H1 (cell line): ENCODE data around the gene RNF224. TPM values are rescaled to one million over a fixed set of nuclear protein-coding genes. Genes with fewer than 3 reads are reported as not detected.

ENCODE experiments used
- CTCF ChIA-PET: fragments of 300-600 bp; sonication (Branson Sonifier 250); formaldehyde crosslinking; loops from one replicate; lab custom pipeline; 2021; ENCODE audit not compliant: partially characterized antibody; lab: Charles Lee
- POLR2A ChIA-PET: fragments of 300-600 bp; sonication (Branson Sonifier 250); formaldehyde crosslinking; loops from one replicate; lab custom pipeline; 2021; ENCODE audit warnings: inconsistent platforms; ENCODE audit not compliant: partially characterized antibody; lab: Charles Lee
- DNase-seq, 2 experiments: peaks; one replicate each; pipeline versions ENCODE4 v3.0.0 to v3.0.0-alpha.2; 2010 to 2022; ENCODE audit warnings: low spot score in 2 of 2, low read depth in 1 of 2, mixed read lengths in 1 of 2
- FAIRE-seq: peaks from 2 replicates; lab custom pipeline; 2011; peaks lifted over from hg19 to GRCh38; lab: Jason Lieb, UNC
- H2AFZ ChIP-seq: 2 replicates; pipeline ENCODE4 v1.8.1; 2012; ENCODE audit warnings: low read length, inconsistent platforms
- H2AK5ac ChIP-seq: 2 replicates; pipeline ENCODE4 v1.6.1; 2013; ENCODE audit warnings: low read depth, low read length
- H2BK120ac ChIP-seq: replicated peaks from 2 replicates; pipeline ENCODE3; 2013; ENCODE audit warnings: low read depth, low read length, inconsistent platforms
- H2BK12ac ChIP-seq: 2 replicates; pipeline ENCODE4 v1.6.1; 2013; ENCODE audit warnings: low read depth, low read length
- H2BK15ac ChIP-seq: 2 replicates; pipeline ENCODE4 v1.6.1; 2013; ENCODE audit warnings: low read length
- H2BK20ac ChIP-seq: 2 replicates; pipeline ENCODE4 v1.6.1; 2013; ENCODE audit warnings: low read length
- H2BK5ac ChIP-seq: 2 replicates; pipeline ENCODE4 v1.6.1; 2013; ENCODE audit warnings: low read depth, low read length
- H3K14ac ChIP-seq: 2 replicates; pipeline ENCODE4 v1.6.1; 2013; ENCODE audit warnings: inconsistent platforms; ENCODE audit not compliant: insufficient read length
- H3K18ac ChIP-seq: 2 replicates; pipeline ENCODE4 v1.6.1; 2013; ENCODE audit warnings: low read length; ENCODE audit errors: extremely low read depth
- H3K23ac ChIP-seq: 2 replicates; pipeline ENCODE4 v1.6.1; 2013; ENCODE audit warnings: inconsistent platforms; ENCODE audit not compliant: insufficient read length
- H3K23me2 ChIP-seq: 2 replicates; pipeline ENCODE4 v1.6.1; 2013; ENCODE audit warnings: low read depth, low read length
- H3K27ac ChIP-seq: 2 replicates; pipeline ENCODE4 v1.6.1; 2011; ENCODE audit warnings: low read depth, low read length, inconsistent platforms
- H3K27me3 ChIP-seq, 4 experiments: replicated peaks in 1 of 4; 1 replicate in 1 of 4; 2 replicates in 3 of 4; pipeline versions ENCODE4 v1.6.1 to v1.8.1; 2011 to 2013; ENCODE audit warnings: low read length in 3 of 4, mild to moderate bottlenecking in 3 of 4, inconsistent platforms in 2 of 4, mixed read lengths in 2 of 4, moderate library complexity in 1 of 4; ENCODE audit not compliant: control insufficient read depth in 3 of 4, insufficient read depth in 3 of 4; ENCODE audit errors: extremely low read depth in 1 of 4
- H3K36me3 ChIP-seq, 4 experiments: 2 replicates each; pipeline versions ENCODE4 v1.6.1 to v1.8.1; 2011 to 2013; ENCODE audit warnings: mild to moderate bottlenecking in 4 of 4, low read length in 3 of 4, moderate library complexity in 2 of 4, control low read depth in 1 of 4, inconsistent platforms in 1 of 4; ENCODE audit not compliant: insufficient read depth in 4 of 4, control insufficient read depth in 2 of 4
- H3K4ac ChIP-seq: replicated peaks from 2 replicates; pipeline ENCODE3; 2013; ENCODE audit warnings: low read length, low read depth, mixed read lengths, inconsistent platforms; ENCODE audit not compliant: insufficient read length
- H3K4me1 ChIP-seq, 4 experiments: replicated peaks in 1 of 4; 1 replicate in 1 of 4; 2 replicates in 3 of 4; pipeline versions ENCODE4 v1.6.1 to v1.8.1; 2011 to 2013; ENCODE audit warnings: low read length in 3 of 4, inconsistent platforms in 2 of 4, mixed read lengths in 1 of 4; ENCODE audit not compliant: insufficient read depth in 4 of 4, control insufficient read depth in 3 of 4
- H3K4me2 ChIP-seq, 2 experiments: 2 replicates each; pipeline versions ENCODE4 v1.6.1 to v1.8.1; 2011 to 2013; ENCODE audit warnings: low read depth in 2 of 2, low read length in 2 of 2, control low read depth in 1 of 2, inconsistent platforms in 1 of 2, mild to moderate bottlenecking in 1 of 2; ENCODE audit not compliant: insufficient read depth in 1 of 2
- H3K4me3 ChIP-seq, 4 experiments: fragments of 200-600, 300-600 bp in 1 of 4; sonication (generic), shearing (Covaris generic), sonication (Bioruptor Twin) in 1 of 4; 2 replicates each; pipeline versions ENCODE4 v1.5.1 to v1.8.1; 2011 to 2016; ENCODE audit warnings: low read length in 4 of 4, low read depth in 3 of 4, control low read depth in 2 of 4, inconsistent platforms in 2 of 4, mild to moderate bottlenecking in 2 of 4, mixed read lengths in 1 of 4, moderate library complexity in 1 of 4; ENCODE audit not compliant: insufficient read depth in 2 of 4; ENCODE audit errors: extremely low read depth in 1 of 4
- H3K56ac ChIP-seq: replicated peaks from 2 replicates; pipeline ENCODE3; 2013; ENCODE audit warnings: low read depth, mild to moderate bottlenecking, mixed read lengths, low read length, inconsistent platforms; ENCODE audit not compliant: insufficient read length
- H3K79me1 ChIP-seq: 2 replicates; pipeline ENCODE4 v1.6.1; 2013; ENCODE audit warnings: low read depth, low read length, control low read depth
- H3K79me2 ChIP-seq, 2 experiments: 2 replicates each; pipeline versions ENCODE4 v1.6.1 to v1.8.1; 2012 to 2013; ENCODE audit warnings: low read length in 2 of 2, mild to moderate bottlenecking in 2 of 2, inconsistent platforms in 1 of 2; ENCODE audit not compliant: insufficient read depth in 2 of 2, control insufficient read depth in 1 of 2
- H3K9ac ChIP-seq, 4 experiments: replicated peaks in 1 of 4; 1 replicate in 1 of 4; 2 replicates in 3 of 4; pipeline versions ENCODE4 v1.6.1 to v1.8.1; 2011 to 2013; ENCODE audit warnings: low read depth in 3 of 4, low read length in 3 of 4, control low read depth in 2 of 4, mild to moderate bottlenecking in 2 of 4, moderate library complexity in 2 of 4, inconsistent platforms in 1 of 4; ENCODE audit errors: extremely low read depth in 1 of 4
- H3K9me3 ChIP-seq, 2 experiments: 2 replicates each; pipeline versions ENCODE4 v1.6.1 to v1.8.1; 2012 to 2013; ENCODE audit warnings: mild to moderate bottlenecking in 2 of 2, moderate library complexity in 2 of 2, control low read depth in 1 of 2, inconsistent platforms in 1 of 2, low read depth in 1 of 2, low read length in 1 of 2, mixed read lengths in 1 of 2; ENCODE audit not compliant: insufficient read depth in 2 of 2
- H4K20me1 ChIP-seq, 2 experiments: replicated peaks in 1 of 2; 2 replicates each; pipeline versions ENCODE3 to v1.8.1; 2011 to 2013; ENCODE audit warnings: inconsistent platforms in 2 of 2, low read length in 2 of 2, mild to moderate bottlenecking in 1 of 2; ENCODE audit not compliant: insufficient read depth in 2 of 2, control insufficient read depth in 1 of 2
- H4K5ac ChIP-seq: 2 replicates; pipeline ENCODE4 v1.6.1; 2013; ENCODE audit warnings: low read length, low read depth, mixed read lengths, inconsistent platforms; ENCODE audit not compliant: insufficient read length
- H4K8ac ChIP-seq: 2 replicates; pipeline ENCODE4 v1.8.0; 2013; ENCODE audit warnings: mild to moderate bottlenecking, moderate library complexity, low read length, inconsistent platforms; ENCODE audit not compliant: insufficient read depth; ENCODE audit errors: extremely low read depth
- H4K91ac ChIP-seq: replicated peaks from 2 replicates; pipeline ENCODE3; 2013; ENCODE audit warnings: low read length, mixed read lengths, inconsistent platforms; ENCODE audit not compliant: insufficient read length
- BCL11A ChIP-seq, 2 experiments: IDR thresholded peaks; one replicate each; pipeline ENCODE4 v1.6.1; 2011; ENCODE audit warnings: low read depth in 2 of 2, low read length in 2 of 2, mild to moderate bottlenecking in 2 of 2
- CBX8 ChIP-seq: fragments of 300-800, 300-1000 bp; sonication (generic); IDR thresholded peaks from 2 replicates; pipeline ENCODE4 v1.7.1; 2016; ENCODE audit warnings: low read depth, low read length, borderline replicate concordance
- CTBP2 ChIP-seq: IDR thresholded peaks from 2 replicates; pipeline ENCODE4 v1.7.0; 2011; ENCODE audit warnings: borderline replicate concordance, mild to moderate bottlenecking, moderate library complexity, mixed read lengths, low read length; ENCODE audit not compliant: insufficient read depth, insufficient read length
- FOSL1 ChIP-seq: IDR thresholded peaks from 2 replicates; pipeline ENCODE4 v1.6.1; 2011; ENCODE audit warnings: mild to moderate bottlenecking, low read depth, low read length, moderate library complexity; ENCODE audit not compliant: insufficient read depth
- HDAC6 ChIP-seq: IDR thresholded peaks from one replicate; pipeline ENCODE4 v1.7.1; 2012; ENCODE audit warnings: low read depth, mild to moderate bottlenecking, inconsistent platforms, low read length, moderate library complexity
- POU5F1 ChIP-seq: IDR thresholded peaks from 2 replicates; pipeline ENCODE4 v1.6.1; 2011; ENCODE audit warnings: low read depth, mild to moderate bottlenecking, low read length, moderate library complexity
- RBBP5 ChIP-seq: IDR thresholded peaks from 2 replicates; pipeline ENCODE4 v1.7.1; 2012; ENCODE audit warnings: low read depth, mild to moderate bottlenecking, inconsistent platforms, low read length, moderate library complexity, borderline replicate concordance
- RFX5 ChIP-seq: IDR thresholded peaks from 2 replicates; pipeline ENCODE4 v1.6.1; 2011; ENCODE audit warnings: low read depth, low read length, improper control_type of control experiment, borderline replicate concordance
- SP1 ChIP-seq: IDR thresholded peaks from 2 replicates; pipeline ENCODE4 v1.6.1; 2011; ENCODE audit warnings: low read depth, low read length
- SP4 ChIP-seq: IDR thresholded peaks from 2 replicates; pipeline ENCODE4 v1.6.1; 2012; ENCODE audit warnings: low read length, inconsistent platforms
- TBP ChIP-seq: IDR thresholded peaks from 2 replicates; pipeline ENCODE4 v1.6.1; 2011; ENCODE audit warnings: low read depth, low read length, improper control_type of control experiment
- WGBS, 2 experiments: shearing (Covaris generic) in 1 of 2; methylation state at CpG; one replicate each; pipeline versions ENCODE4 v1.1.6 to v1.1.7; 2013 to 2015; ENCODE audit warnings: low lambda C conversion rate in 2 of 2, mixed read lengths in 2 of 2, inconsistent platforms in 1 of 2, low coverage in 1 of 2, missing lambda C conversion rate in 1 of 2; ENCODE audit not compliant: insufficient replicate concordance in 2 of 2, insufficient coverage in 1 of 2, insufficient read length in 1 of 2; ENCODE audit errors: extremely low coverage in 1 of 2, missing lambda C conversion rate in 1 of 2; 5-methylcytosine and 5-hydroxymethylcytosine counted together
- polyA plus RNA-seq, 7 experiments: library from polyadenylated mRNA; depleted of rRNA in 3 of 7; stranded (reverse) in 5 of 7; unstranded in 2 of 7; fragments of >200 nt in 5 of 7; fragments of 200-250 nt in 2 of 7; gene quantifications; 1 replicate in 5 of 7; 2 replicates in 1 of 7; 4 replicates in 1 of 7; pipeline versions ENCODE4 v1.2.1 to v1.2.3, GENCODE V29; 2011 to 2013; ENCODE audit warnings: missing spikeins in 2 of 7, mixed read lengths in 2 of 7
- total RNA-seq: library from RNA; stranded (reverse); fragmentation: NEBNext Ultra II Directional; extraction: Animal tissue kit (Norgen Biotek cat#: 25700); gene quantifications from 2 replicates; pipeline ENCODE4 v1.2.1, GENCODE V29; 2021
- TF ChIP-seq, protein P1 (sequence below): IDR thresholded peaks from 2 replicates; pipeline ENCODE4 v1.6.1; 2011; ENCODE audit warnings: low read depth, mild to moderate bottlenecking, low read length; ENCODE audit not compliant: insufficient read depth

The RNF224 gene
- total and polyA plus RNA-seq, 2 of the 8 experiments (the other 6 are each of a cell fraction or from before 2014, with no cell fraction given), result 0.24 TPM; not detected in 1

GRCh38 chr9:137186385-137186784, 40.9 kb upstream of the RNF224 start:
- no peak overlapping the region for H4K91ac ChIP-seq
- H3K56ac ChIP-seq, result no peak overlapping the region
- no peak overlapping the region for H3K18ac ChIP-seq
- H3K9me3 ChIP-seq, result no peaks in the 10 kb centered on the region
- H4K8ac ChIP-seq, result no peak overlapping the region
- no peak overlapping the region for H2AFZ ChIP-seq
- H2AK5ac ChIP-seq, result no peak overlapping the region
- H4K5ac ChIP-seq, result no peak overlapping the region
- no peaks in the 10 kb centered on the region; a peak in 1 of 7 replicates for H3K27me3 ChIP-seq
- no peak overlapping the region for H2BK15ac ChIP-seq
- no peak overlapping the region for H2BK120ac ChIP-seq
- FAIRE-seq, result no peak
- H4K20me1 ChIP-seq, result peaks cover 4 to 29% of the 10 kb centered on the region in 2 experiments
- no peak for TF ChIP-seq CBX8
- TF ChIP-seq, protein P1, sequence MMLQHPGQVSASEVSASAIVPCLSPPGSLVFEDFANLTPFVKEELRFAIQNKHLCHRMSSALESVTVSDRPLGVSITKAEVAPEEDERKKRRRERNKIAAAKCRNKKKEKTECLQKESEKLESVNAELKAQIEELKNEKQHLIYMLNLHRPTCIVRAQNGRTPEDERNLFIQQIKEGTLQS, result no peak
- TF ChIP-seq SP4, result no peak
- TF ChIP-seq FOSL1, result no peak
- no peak for TF ChIP-seq RBBP5
- TF ChIP-seq CTBP2, result no peak
- no peak for TF ChIP-seq POU5F1
- no peak for TF ChIP-seq HDAC6
- no peak for TF ChIP-seq BCL11A (IDR thresholded peaks at IDR 0.05; ENCODE audit: low read depth in 2 of 2, low read length in 2 of 2)
- TF ChIP-seq SP1, result no peak
- no peak for TF ChIP-seq RFX5
- TF ChIP-seq TBP, result no peak
- H3K23me2 ChIP-seq, result peaks cover 8% of the 10 kb centered on the region; the same call in 1 of the 2 replicates
- peaks cover 5% of the 10 kb centered on the region for H3K79me1 ChIP-seq
- peak overlapping the region in 1 of 2 experiments; percentile 83; a peak in 1 of 4 replicates for H3K4me2 ChIP-seq
- ChIA-PET CTCF (interaction anchor here (1.0 to 14.0 kb wide), 3 partner anchors 9 to 43 kb away, joined by 3 to 204 read pairs (median 47); partner anchors contain the start of genes CYSRT1, RNF208, RNF224 and SLC34A3), POLR2A (interaction anchor here (1.2 to 11.0 kb wide), 2 partner anchors 20 to 44 kb away, joined by 3 to 107 read pairs; partner anchors contain the start of genes NDOR1 and TMEM203)
- no peak overlapping the region for H3K23ac ChIP-seq
- H3K27ac ChIP-seq, result no peak overlapping the region
- H3K4me3 ChIP-seq, result no peak overlapping the region
- H2BK5ac ChIP-seq, result no peak overlapping the region
- H3K79me2 ChIP-seq, result peaks cover 0 to 30% of the 10 kb centered on the region in 2 experiments; a peak in 2 of 4 replicates
- H2BK12ac ChIP-seq, result no peak overlapping the region
- peaks cover 0 to 17% (median 6%) of the 10 kb centered on the region in 4 experiments; a peak in 5 of 7 replicates for H3K4me1 ChIP-seq
- peaks cover 3 to 24% (median 11%) of the 10 kb centered on the region in 4 experiments; a peak in 7 of 8 replicates for H3K36me3 ChIP-seq
- no peak overlapping the region for H3K4ac ChIP-seq
- no peak overlapping the region for H3K14ac ChIP-seq
- H2BK20ac ChIP-seq, result no peak overlapping the region
- H3K9ac ChIP-seq, result no peak overlapping the region
- WGBS, 2 experiments, result 85% methylated on average over 6 of the region's 6 CpGs; no CpG with 5 or more reads in 1 of the 2 experiments
- no peak for DNase-seq
